WERI-Rb-1 (cell line): ENCODE data around the gene CD99.

Experiments
- DNase-seq: peaks from one replicate; pipeline ENCODE4 v3.0.0-alpha.2; 2020
- H3K27ac ChIP-seq: fragments of 250-450 bp; sonication (Bioruptor Pico); 2 replicates; pipeline ENCODE4 v1.5.1; 2020; ENCODE audit warnings: mild to moderate bottlenecking, moderate library complexity
- H3K27me3 ChIP-seq: fragments of 250-450 bp; sonication (Bioruptor Pico); 2 replicates; pipeline ENCODE4 v1.5.1; 2021; ENCODE audit warnings: mild to moderate bottlenecking, low read depth, moderate library complexity; ENCODE audit not compliant: insufficient read depth, severe bottlenecking
- H3K36me3 ChIP-seq: fragments of 250-450 bp; sonication (Bioruptor Pico); 2 replicates; pipeline ENCODE4 v1.5.1; 2020; ENCODE audit warnings: mild to moderate bottlenecking, moderate library complexity
- H3K4me3 ChIP-seq: 2 replicates; pipeline ENCODE4 v1.5.1; 2011; ENCODE audit warnings: low read depth, mild to moderate bottlenecking, control low read depth, low read length
- H3K9me3 ChIP-seq: fragments of 250-450 bp; sonication (Bioruptor Pico); 2 replicates; pipeline ENCODE4 v1.5.1; 2021; ENCODE audit warnings: mild to moderate bottlenecking, moderate library complexity; ENCODE audit not compliant: severe bottlenecking
- TF ChIP-seq, protein P1 (sequence below): IDR thresholded peaks from 2 replicates; pipeline ENCODE4 v1.5.1; 2011; ENCODE audit warnings: low read depth, mild to moderate bottlenecking, control low read depth, inconsistent platforms, low read length

CD99 gene

DNA sequence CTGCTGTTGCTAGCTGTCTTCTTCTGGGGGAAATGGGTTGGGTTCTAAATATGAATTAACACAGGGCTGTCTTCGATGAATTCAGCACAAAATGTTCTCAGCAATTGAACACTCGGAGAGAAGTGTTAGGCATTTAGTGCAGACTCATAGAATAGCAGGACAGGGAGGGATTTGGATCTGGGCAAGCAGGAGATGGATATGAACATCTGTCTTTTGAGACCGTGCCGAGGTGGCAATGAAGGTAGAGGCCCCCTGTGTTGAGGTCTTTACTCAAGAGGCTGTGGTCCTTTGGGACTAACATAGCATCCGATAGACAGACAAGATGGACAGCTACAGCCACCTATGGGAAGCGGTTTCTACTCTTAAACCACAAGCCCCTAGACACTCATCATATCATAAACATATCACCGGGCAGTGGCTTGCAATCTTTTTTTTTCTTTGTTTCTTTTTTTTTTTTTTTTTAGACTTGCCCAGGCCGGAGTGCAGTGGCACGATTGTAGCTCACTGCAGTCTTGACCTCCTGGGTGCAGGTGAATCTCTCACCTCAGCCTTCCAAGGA lies 6.7 kb downstream of the CD99 start:
- Histone ChIP-seq H3K36me3 (no peaks in the 10 kb centered on the region), H3K27ac (no peak overlapping the region), H3K4me3 (no peak overlapping the region), H3K27me3 (no peaks in the 10 kb centered on the region), H3K9me3 (no peaks in the 10 kb centered on the region)
- TF ChIP-seq, protein P1, sequence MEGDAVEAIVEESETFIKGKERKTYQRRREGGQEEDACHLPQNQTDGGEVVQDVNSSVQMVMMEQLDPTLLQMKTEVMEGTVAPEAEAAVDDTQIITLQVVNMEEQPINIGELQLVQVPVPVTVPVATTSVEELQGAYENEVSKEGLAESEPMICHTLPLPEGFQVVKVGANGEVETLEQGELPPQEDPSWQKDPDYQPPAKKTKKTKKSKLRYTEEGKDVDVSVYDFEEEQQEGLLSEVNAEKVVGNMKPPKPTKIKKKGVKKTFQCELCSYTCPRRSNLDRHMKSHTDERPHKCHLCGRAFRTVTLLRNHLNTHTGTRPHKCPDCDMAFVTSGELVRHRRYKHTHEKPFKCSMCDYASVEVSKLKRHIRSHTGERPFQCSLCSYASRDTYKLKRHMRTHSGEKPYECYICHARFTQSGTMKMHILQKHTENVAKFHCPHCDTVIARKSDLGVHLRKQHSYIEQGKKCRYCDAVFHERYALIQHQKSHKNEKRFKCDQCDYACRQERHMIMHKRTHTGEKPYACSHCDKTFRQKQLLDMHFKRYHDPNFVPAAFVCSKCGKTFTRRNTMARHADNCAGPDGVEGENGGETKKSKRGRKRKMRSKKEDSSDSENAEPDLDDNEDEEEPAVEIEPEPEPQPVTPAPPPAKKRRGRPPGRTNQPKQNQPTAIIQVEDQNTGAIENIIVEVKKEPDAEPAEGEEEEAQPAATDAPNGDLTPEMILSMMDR, result no peak
- DNase-seq, result no peak

DNA sequence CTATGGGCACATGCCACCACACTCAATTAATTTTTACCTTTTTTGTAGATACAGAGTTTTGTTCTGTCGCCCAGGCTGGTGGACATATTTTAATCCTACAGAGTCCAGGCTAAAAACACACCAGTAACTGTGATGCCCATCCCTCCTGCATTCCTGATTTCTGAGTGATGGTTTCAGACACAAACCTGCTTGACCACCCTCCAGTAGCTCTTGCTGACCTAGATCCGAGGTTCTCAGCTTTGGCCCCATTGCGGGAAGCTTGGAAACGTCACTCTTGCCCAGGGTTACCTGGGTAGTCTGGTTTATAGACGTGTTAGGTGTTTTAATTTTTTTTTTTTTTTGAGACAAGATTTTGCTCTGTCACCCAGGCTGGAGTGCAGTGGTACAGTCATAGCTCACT lies 7.5 kb downstream of the CD99 start:
- no peaks in the 10 kb centered on the region for H3K36me3 ChIP-seq
- H3K4me3 ChIP-seq, result no peak overlapping the region
- no peak overlapping the region for H3K27ac ChIP-seq
- no peak for DNase-seq
- no peaks in the 10 kb centered on the region for H3K27me3 ChIP-seq
- TF ChIP-seq, protein P1, result no peak
- no peaks in the 10 kb centered on the region for H3K9me3 ChIP-seq

DNA sequence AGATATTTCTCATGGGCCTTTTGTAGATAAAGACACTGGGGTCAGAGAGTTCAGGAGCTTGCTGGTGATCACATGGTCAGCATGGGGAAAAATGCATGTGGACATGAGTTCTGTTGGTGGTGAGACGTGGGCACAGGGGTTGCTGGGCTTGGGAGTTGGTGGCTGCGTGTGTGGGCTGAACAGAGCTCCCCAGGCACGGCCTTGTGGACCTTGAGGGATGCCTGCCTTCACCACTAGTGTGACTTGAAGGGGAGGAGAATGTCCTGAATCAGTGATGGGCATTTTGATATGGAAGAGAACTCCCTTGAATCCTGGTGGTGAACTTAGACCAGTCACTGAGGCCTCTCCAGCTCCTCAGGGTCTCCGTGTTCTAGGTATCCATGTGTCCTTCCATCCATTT lies 8.9 kb downstream of the CD99 start:
- no peaks in the 10 kb centered on the region for H3K36me3 ChIP-seq
- no peak overlapping the region for H3K4me3 ChIP-seq
- no peaks in the 10 kb centered on the region for H3K27me3 ChIP-seq
- H3K9me3 ChIP-seq, result no peaks in the 10 kb centered on the region
- no peak overlapping the region for H3K27ac ChIP-seq
- TF ChIP-seq, protein P1, result no peak
- DNase-seq, result no peak

DNA sequence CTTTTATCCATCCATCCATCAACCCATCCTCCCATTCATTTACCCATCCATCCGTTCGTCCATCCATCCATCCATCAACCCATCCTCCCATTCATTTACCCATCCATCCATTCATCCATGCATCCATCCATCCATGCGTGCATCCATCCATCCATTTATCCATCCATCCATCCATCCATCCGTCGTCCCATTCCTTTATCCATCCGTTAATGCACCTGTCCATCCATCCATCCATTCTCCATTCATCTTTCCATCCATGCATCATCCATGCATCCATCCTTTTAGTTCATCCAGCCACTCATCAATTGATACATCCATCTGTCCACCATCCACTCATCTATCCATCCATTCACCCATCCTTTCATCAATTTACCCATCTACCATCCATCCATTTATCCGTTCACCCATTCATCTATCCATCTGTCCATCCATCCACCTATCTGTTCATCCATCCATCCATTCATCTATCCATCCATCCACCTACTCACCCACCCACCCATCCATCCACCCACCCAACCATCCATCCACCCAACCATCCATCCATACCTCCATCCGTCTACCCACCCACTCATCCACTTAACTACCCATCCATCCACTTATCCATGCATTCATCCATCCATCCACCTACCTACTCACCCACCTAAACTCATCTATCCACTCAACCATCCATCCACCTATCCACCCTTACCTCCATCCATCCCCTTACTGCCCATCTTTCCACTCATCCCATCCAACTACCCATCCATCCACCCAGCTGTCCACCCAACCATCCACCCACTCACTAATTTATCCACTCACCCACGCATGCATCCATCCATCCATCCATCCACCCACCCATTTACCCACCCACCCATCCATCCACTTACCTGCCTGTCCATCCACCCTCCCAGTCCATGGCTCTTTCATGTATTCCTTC lies 9.6 kb downstream of the CD99 start:
- H3K9me3 ChIP-seq, result no peaks in the 10 kb centered on the region
- no peak for DNase-seq
- no peak overlapping the region for H3K4me3 ChIP-seq
- H3K36me3 ChIP-seq, result no peaks in the 10 kb centered on the region
- H3K27me3 ChIP-seq, result no peaks in the 10 kb centered on the region
- TF ChIP-seq, protein P1, result no peak
- no peak overlapping the region for H3K27ac ChIP-seq

DNA sequence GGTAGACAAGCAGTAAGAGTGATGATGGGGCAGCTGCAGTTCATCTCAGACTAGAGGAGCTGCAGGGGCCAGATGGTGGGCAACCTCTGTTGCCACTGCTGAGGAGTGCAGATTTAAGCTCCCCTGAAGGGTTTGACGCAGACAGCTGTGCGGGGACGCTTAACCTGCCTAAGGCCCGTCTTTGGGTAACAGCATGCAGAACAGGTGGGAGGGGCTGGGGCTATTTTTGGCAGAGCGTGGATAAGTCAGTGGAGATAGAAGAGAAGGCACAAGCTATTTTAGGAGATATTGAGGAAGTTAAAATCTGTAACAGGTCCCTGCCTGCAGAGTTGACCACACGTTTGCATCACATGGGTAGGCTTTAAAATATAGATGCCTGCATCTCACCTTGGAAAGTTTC lies 10.5 kb downstream of the CD99 start:
- TF ChIP-seq, protein P1, result no peak
- Histone ChIP-seq H3K27me3 (no peaks in the 10 kb centered on the region), H3K9me3 (no peaks in the 10 kb centered on the region), H3K27ac (no peak overlapping the region), H3K36me3 (no peaks in the 10 kb centered on the region), H3K4me3 (no peak overlapping the region)
- DNase-seq, result peak; percentile 41

DNA sequence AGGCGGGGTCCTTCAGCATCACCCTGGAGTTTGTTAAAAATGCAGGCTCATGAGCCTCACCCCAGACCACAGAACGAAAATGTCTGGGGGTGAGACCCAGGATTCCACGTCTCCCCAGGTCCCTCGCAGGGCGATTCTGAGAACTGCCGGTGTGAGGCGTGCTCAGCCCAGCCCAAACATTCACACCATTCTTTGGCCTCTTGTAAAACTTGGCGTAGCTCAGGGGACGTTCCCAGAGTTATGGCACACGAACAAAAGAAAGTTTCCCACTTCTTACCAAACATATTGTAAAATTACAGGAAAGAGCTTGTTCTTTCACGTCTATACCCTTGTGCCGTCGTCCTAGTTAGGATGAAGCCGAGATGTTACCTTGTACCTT lies 12.9 kb downstream of the CD99 start:
- DNase-seq, result no peak
- Histone ChIP-seq H3K27me3 (no peaks in the 10 kb centered on the region), H3K36me3 (no peaks in the 10 kb centered on the region), H3K4me3 (no peak overlapping the region), H3K27ac (no peak overlapping the region), H3K9me3 (no peaks in the 10 kb centered on the region)
- TF ChIP-seq, protein P1, result no peak
